HG02973 (cell line): Measurements from ENCODE around the gene CNOT8.
A peak's percentile ranks its signal among the peaks of the same experiment; 100 is the strongest.
"Not testable (repeated sequence)": the region's sequence is repeated elsewhere in the genome, so short reads cannot be mapped to it uniquely, and the experiment has no call there.

ENCODE experiments used
- ATAC-seq: cut with Tn5 transposase; IDR thresholded peaks from one replicate; pipeline ENCODE4 v1.9.1; 2021; ENCODE audit warnings: moderate library complexity; ENCODE audit not compliant: unreplicated experiment

CNOT8 gene

GRCh38 chr5:154858297-154858971 lies at the start of gene CNOT8:
CNOT8 (plus strand) TSS chr5:154858627; CDS start chr5:154863279, 4,652 bp downstream.
- ATAC-seq: peak; percentile 76

- no peak for ATAC-seq
These were observed 47.2 kb upstream of the CNOT8 start for GRCh38 chr5:154811239-154811638.

- ATAC-seq: peak; percentile 61
These were observed 46.6 kb upstream of the CNOT8 start for GRCh38 chr5:154811653-154812465.

- no peak for ATAC-seq
These were observed 45.3 kb upstream of the CNOT8 start for GRCh38 chr5:154813158-154813557.

- ATAC-seq: no peak
These were observed 44.7 kb upstream of the CNOT8 start for GRCh38 chr5:154813736-154814135.

GRCh38 chr5:154815025-154815424 lies 43.4 kb upstream of the CNOT8 start:
- ATAC-seq: no peak

GRCh38 chr5:154815684-154816247 lies 42.7 kb upstream of the CNOT8 start:
- no peak for ATAC-seq

GRCh38 chr5:154816891-154817492 lies 41.4 kb upstream of the CNOT8 start:
- ATAC-seq: no peak

- no peak for ATAC-seq
These were observed 40.6 kb upstream of the CNOT8 start for GRCh38 chr5:154817815-154818214.

- ATAC-seq: no peak
These were observed 39.8 kb upstream of the CNOT8 start for GRCh38 chr5:154818471-154819116.

- no peak for ATAC-seq
These were observed 38.9 kb upstream of the CNOT8 start for GRCh38 chr5:154819546-154819945.

GRCh38 chr5:154820383-154820782 lies 38.0 kb upstream of the CNOT8 start:
- ATAC-seq: no peak

GRCh38 chr5:154822896-154823295 lies 35.5 kb upstream of the CNOT8 start:
- ATAC-seq: not testable (repeated sequence)

GRCh38 chr5:154823605-154824004 lies 34.8 kb upstream of the CNOT8 start:
- no peak for ATAC-seq

- no peak for ATAC-seq
These were observed 34.4 kb upstream of the CNOT8 start for GRCh38 chr5:154824070-154824469.

- ATAC-seq: no peak
These were observed 29.2 kb upstream of the CNOT8 start for GRCh38 chr5:154829181-154829588.

- ATAC-seq: no peak
These were observed 28.7 kb upstream of the CNOT8 start for GRCh38 chr5:154829589-154830218.

- ATAC-seq: no peak
These were observed 28.2 kb upstream of the CNOT8 start for GRCh38 chr5:154830219-154830595.

GRCh38 chr5:154830596-154830995 lies 27.8 kb upstream of the CNOT8 start:
- ATAC-seq: no peak

- ATAC-seq: no peak
These were observed 27.0 kb upstream of the CNOT8 start for GRCh38 chr5:154831451-154831850.

- ATAC-seq: not testable (repeated sequence)
These were observed 25.6 kb upstream of the CNOT8 start for GRCh38 chr5:154832804-154833203.
